ENCODE data around the gene SERGEF.

- no peak for TF ChIP-seq CTCF (IDR thresholded peaks at IDR 0.05)
- TF ChIP-seq POLR2A (IDR thresholded peaks at IDR 0.05), result no peak
Observed at GRCh38 chr11:17811352-17811751, 201.5 kb downstream of the SERGEF start.
